HG02623 (cell line): ENCODE results near the gene RPL21.
"Not testable (repeated sequence)": the region's sequence is repeated elsewhere in the genome, so short reads cannot be mapped to it uniquely, and the experiment has no call there.

Source experiments
- ATAC-seq: cut with Tn5 transposase; IDR thresholded peaks from one replicate; pipeline ENCODE4 v1.9.1; 2021; ENCODE audit warnings: moderate library complexity; ENCODE audit not compliant: unreplicated experiment

RPL21 gene

GRCh38 chr13:27283906-27284493 lies 32.6 kb downstream of the RPL21 start:
- ATAC-seq = no peak

- no peak for ATAC-seq
These were observed 37.0 kb downstream of the RPL21 start for GRCh38 chr13:27288392-27288791.

DNA sequence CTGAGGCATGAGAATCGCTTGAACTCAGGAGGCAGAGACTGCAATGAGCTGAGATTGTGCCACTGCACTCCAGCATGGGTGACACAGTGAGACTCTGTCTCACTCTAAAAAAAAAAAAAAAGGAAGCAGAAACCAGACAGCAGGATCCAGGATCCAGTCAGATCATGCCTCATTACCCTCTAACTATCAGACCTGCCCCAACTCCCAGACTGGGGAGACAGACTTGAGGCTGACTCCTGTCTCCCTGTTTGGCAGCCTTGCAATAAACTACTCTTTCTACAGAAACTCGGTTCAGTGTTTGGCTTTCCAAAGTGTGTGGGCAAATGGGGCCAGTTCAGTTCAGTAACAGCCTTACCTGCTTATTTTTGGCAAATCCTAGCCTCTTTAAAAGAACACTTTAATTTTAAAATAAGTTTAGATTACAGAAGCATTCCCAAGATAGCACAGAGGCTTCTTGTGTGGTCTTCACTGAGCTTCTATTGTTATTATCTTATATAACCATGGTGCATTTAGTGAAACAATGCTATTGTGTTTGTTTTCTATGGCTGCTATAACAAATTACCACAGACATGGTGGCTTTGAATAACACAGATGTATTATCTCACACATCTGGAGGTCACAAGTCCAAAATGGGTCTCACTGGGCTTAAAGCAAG lies 37.8 kb downstream of the RPL21 start:
- ATAC-seq = no peak

DNA sequence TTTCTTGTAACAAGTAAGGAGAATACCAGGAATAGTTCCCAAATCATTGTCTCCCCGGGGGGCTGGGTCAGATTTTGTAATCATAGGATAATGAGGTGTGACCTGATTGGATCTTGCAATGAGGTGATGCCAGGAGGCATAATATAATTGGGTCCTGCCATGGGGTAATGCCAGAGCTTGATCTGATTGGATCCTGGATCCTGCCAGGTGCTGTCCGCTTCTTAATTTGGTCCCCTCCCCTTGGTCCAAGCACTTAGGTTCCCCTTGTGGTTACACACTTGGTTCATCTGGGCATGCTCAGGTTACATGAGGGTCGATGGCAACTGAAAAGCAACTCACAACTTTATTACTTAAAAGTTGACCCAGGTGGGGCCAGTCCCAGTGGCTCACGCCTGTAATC lies 39.4 kb downstream of the RPL21 start:
- no peak for ATAC-seq

DNA sequence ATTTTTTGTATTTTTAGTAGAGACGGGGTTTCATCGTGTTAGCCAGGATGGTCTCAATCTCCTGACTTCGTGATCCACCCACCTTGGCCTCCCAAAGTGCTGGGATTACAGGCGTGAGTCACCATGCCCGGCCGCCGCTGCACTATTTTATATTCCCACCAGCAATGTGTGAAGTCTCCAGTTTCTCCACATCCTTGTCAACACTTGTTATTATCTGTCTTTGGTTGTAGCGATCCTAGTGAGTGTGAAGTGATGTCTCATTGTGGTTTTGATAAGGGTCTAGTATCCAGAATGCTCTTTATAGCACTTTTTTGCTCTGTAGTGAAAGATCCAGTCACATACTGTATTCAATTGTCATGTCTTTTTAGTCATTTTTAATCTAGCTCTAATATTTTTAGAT lies 40.6 kb downstream of the RPL21 start:
- ATAC-seq = not testable (repeated sequence)

DNA sequence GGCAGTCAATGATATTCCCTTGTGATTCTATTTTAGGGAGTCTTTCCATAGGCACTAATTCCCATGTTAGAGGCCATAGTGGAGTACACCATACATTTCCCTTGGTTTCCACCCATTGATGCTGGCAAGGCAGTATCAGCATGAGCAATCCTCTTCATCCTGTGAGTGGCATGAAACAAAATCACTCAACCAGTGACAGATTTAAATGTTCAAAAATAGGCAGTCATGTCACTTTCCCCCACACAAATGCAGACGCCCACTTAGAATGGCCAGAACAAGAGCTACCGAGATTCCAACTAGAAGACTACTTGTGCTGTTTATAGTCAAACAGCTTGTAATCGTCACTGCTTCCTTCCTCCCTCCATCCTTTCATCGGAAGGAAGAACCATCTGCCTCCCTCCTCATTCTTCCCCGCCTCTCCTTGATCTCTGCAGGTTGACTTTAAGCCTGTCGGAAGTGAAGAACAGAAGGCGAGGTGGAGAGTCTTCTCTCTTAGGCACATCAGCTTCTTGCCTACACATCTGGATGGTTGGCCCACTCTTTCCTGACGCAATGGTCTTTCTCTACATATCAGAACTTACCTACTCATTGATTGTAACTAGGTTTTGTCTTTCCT lies 41.8 kb downstream of the RPL21 start:
- no peak for ATAC-seq

DNA sequence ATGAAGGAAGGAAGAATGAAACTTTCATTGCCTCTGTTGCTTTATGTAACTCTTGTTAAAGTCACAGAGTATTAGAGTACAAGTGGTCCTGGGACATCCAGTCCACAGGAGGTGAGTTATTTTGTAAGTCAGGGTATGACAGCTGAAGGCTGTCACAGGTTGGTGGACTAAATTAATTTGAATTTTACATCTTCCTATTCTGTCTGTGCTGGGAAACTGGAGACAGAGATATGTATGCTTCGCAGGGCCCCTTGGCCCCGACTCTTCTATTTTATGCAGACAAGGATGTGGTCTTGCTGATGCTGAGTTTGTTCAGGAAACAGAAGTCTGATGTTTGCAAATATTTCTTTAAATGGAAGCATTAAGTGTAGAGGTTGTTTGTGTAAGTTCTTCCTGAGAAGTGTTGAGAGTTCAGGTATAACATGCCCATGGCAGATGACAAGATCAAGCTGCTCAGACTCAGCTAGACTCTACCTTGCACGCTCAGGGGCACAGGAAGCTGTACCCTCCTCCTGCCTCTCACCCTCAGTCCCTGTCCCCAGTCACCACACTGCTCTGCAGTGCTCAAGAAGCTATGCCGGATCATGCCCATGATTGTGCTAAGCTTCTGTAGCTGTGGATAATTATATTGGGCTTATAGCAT lies 42.6 kb downstream of the RPL21 start:
- ATAC-seq = no peak

- no peak for ATAC-seq
These were observed 43.7 kb downstream of the RPL21 start for GRCh38 chr13:27295096-27295495.

GRCh38 chr13:27295660-27296059 lies 44.3 kb downstream of the RPL21 start:
- no peak for ATAC-seq

GRCh38 chr13:27296496-27296895 lies 45.1 kb downstream of the RPL21 start:
- ATAC-seq = no peak

GRCh38 chr13:27298849-27299248 lies 47.5 kb downstream of the RPL21 start:
- ATAC-seq = no peak

DNA sequence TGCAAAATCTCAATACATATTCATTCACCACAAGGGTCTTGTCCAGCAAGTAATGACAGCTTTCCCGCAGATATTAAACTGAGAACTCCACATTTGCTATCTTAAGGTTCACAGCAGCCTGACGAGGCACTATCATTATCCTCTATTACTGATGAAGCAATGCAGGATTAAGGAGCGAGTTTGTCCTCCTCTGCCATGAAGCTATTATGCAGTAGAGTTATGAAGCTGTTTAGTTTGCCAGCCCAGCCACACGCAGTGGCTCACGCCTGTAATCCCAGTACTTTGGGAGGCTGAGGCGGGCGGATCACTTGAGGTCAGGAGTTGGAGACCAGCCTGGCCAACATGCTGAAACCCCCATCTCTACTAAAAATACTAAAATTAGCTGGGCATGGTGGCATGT lies 49.0 kb downstream of the RPL21 start:
- not testable (repeated sequence) for ATAC-seq

DNA sequence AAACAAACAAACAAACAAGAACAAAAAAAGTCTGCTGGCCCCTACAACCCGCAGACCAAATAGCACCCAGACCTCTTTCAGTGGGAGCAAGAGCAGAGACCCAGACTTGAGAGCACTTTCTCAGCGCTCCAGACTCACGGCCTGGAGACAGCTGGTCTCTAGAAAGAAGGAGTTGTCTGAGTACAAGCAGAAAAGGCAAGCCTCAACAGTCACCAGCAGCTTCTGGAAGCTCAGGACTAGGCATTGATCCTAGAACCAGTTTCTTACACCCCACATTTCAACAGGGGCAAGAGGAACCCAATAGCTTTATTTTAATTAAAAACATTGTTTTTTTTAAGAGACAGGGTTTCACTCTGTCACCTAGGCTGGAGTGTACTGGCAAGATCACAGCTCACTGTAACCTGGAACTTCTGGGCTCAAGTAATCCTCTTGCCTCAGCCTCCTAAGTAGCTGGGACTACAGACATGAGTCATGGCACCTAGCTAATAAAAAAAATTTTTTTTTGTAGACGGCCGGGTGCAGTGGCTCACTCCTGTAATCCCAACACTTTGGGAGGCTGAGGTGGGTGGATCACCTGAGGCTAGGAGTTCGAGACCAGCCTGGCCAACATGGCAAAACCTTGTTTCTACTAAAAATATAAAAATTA lies 49.7 kb downstream of the RPL21 start:
- no peak for ATAC-seq

- ATAC-seq = no peak
These were observed 51.4 kb downstream of the RPL21 start for GRCh38 chr13:27302643-27303262.

DNA sequence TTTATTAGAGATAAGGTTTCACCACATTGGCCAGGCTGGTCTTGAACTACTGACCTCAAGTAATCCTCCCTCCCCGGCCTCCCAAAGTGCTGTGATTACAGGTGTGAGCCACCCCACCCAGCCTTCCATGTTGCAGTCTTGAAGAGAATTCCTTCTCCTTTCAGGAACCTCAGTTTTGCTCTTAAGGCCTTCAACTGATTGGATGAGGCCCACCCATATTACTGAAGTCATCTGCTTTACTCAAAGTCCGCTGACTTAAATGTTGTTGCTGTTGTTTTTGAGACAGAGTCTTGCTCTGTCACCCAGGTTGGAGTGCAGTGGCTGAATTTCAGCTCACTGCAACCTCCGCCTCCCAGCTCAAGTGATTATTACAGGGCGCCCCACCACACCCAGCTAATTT lies 52.7 kb downstream of the RPL21 start:
- ATAC-seq = no peak

- ATAC-seq = no peak
These were observed 53.3 kb downstream of the RPL21 start for GRCh38 chr13:27304611-27305010.
